GM15510 (cell line): ENCODE results near the gene FBXO45.

Experiments used
- POLR2A ChIP-seq: IDR thresholded peaks from 3 replicates; pipeline ENCODE4 v1.6.1; 2011; ENCODE audit warnings: borderline replicate concordance; ENCODE audit not compliant: insufficient read length; ENCODE audit errors: extremely low read depth

Gene FBXO45

GRCh38 chr3:196547067-196547466, 21.4 kb upstream of the FBXO45 start:
- no peak for TF ChIP-seq POLR2A

- TF ChIP-seq POLR2A: no peak
These were observed 16.2 kb upstream of the FBXO45 start for GRCh38 chr3:196552253-196552652.

- no peak for TF ChIP-seq POLR2A
These were observed 14.9 kb upstream of the FBXO45 start for GRCh38 chr3:196553551-196553950.

- no peak for TF ChIP-seq POLR2A
These were observed 14.3 kb upstream of the FBXO45 start for GRCh38 chr3:196554205-196554604.

- TF ChIP-seq POLR2A: no peak
These were observed 13.2 kb upstream of the FBXO45 start for GRCh38 chr3:196555295-196555694.

- TF ChIP-seq POLR2A: no peak
These were observed 11.2 kb upstream of the FBXO45 start for GRCh38 chr3:196557236-196557635.

GRCh38 chr3:196558476-196558875, 10.0 kb upstream of the FBXO45 start:
- TF ChIP-seq POLR2A: no peak

GRCh38 chr3:196559826-196560225, 8.6 kb upstream of the FBXO45 start:
- TF ChIP-seq POLR2A: no peak

- TF ChIP-seq POLR2A: no peak
These were observed 4.7 kb upstream of the FBXO45 start for GRCh38 chr3:196563721-196564225.

GRCh38 chr3:196569003-196569516, 600 bp downstream of the FBXO45 start:
- no peak for TF ChIP-seq POLR2A

GRCh38 chr3:196572389-196572788, 3.9 kb downstream of the FBXO45 start:
- no peak for TF ChIP-seq POLR2A

- no peak for TF ChIP-seq POLR2A
These were observed 16.7 kb downstream of the FBXO45 start for GRCh38 chr3:196585044-196585757.

GRCh38 chr3:196590279-196590678, 21.8 kb downstream of the FBXO45 start:
- TF ChIP-seq POLR2A: no peak

DNA sequence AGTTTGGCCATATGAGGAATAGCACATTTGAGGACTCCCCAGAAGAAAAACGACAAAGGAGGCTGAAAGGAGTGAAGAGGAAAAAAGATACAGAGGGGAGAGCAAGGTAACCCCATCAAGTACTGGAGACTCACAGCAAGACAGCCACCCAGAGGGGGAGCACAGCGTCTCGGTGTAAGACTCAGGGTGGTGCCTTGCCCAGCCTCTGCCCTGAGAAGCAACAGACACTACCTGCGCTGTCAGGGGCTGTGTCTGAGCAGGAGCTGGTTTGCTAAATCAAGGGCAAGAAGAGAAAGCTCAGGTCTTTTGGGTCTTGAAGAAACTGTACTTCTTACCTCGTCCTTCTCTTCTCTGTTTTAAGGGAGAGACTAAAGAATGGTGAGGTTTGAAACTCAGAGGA, 27.9 kb downstream of the FBXO45 start:
- TF ChIP-seq POLR2A: no peak

DNA sequence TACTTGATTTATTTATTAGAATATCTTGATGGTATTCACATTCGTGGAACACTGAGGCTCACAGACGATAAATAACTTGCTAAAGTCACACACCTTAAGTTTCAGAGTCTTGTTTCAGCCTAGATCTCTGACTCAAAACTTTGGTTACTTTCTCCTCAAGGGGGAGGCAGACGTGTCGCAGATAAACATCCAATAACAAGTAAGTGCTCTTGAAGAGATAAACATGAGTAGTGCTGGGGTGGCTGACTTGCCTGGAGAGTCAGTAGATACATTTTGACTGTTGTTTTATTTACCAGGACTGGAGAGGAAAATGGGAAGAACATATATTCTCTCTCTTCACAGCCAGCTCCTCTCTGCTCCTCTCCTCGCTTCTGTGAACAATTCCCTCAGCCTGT, 31.3 kb downstream of the FBXO45 start:
- TF ChIP-seq POLR2A: no peak

DNA sequence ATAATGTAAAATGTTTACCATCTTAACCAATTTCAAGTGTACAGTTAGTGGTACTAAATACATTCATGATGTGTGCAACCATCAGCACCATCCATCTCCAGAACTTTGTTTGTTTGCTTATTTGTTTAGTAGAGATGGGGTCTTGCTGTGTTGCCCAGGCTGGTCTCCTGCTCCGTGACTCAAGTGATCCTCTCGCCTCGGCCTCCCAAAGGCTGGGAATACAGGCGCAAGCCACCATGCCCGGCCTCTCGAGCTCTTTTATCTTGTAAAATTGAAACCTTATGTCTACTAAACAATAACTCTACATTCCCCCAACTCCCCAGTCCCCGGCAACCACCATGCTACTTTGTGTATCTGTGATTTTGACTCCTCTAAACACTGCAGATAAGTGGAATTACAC, 31.9 kb downstream of the FBXO45 start:
- no peak for TF ChIP-seq POLR2A
